GM23248 (cell line): ENCODE results near the gene ST8SIA1. TPM values are rescaled to one million over a fixed set of nuclear protein-coding genes. Genes with fewer than 3 reads are reported as not detected.

Experiments used
- DNase-seq: peaks from one replicate; pipeline ENCODE4 v3.0.0-alpha.2; 2015
- H2AFZ ChIP-seq: fragments of 200-600 bp; sonication (generic); 2 replicates; pipeline ENCODE4 v1.6.1; 2016; ENCODE audit warnings: antibody characterized with exemption
- H3F3A ChIP-seq: fragments of 200-600 bp; sonication (generic); 2 replicates; pipeline ENCODE4 v1.6.1; 2016; ENCODE audit warnings: mild to moderate bottlenecking, antibody characterized with exemption, mixed run types; ENCODE audit not compliant: insufficient read depth
- H3K27ac ChIP-seq: fragments of 200-600 bp; sonication (generic); 2 replicates; pipeline ENCODE4 v1.5.1; 2016; ENCODE audit warnings: mild to moderate bottlenecking
- H3K27me3 ChIP-seq: fragments of 200-600 bp; sonication (generic); replicated peaks from 2 replicates; pipeline ENCODE4 v1.6.1; 2016; ENCODE audit warnings: mild to moderate bottlenecking; ENCODE audit not compliant: insufficient read depth
- H3K36me3 ChIP-seq: fragments of 200-600 bp; sonication (generic); 2 replicates; pipeline ENCODE4 v1.6.1; 2016; ENCODE audit warnings: low read depth, mild to moderate bottlenecking
- H3K4me1 ChIP-seq: fragments of 200-600 bp; sonication (generic); 2 replicates; pipeline ENCODE4 v1.6.1; 2016; ENCODE audit warnings: mild to moderate bottlenecking; ENCODE audit not compliant: insufficient read depth
- H3K4me2 ChIP-seq: fragments of 200-600 bp; sonication (generic); one replicate; pipeline ENCODE4 v1.6.1; 2016; ENCODE audit warnings: mild to moderate bottlenecking; ENCODE audit not compliant: unreplicated experiment
- H3K4me3 ChIP-seq: fragments of 200-600 bp; sonication (generic); 2 replicates; pipeline ENCODE4 v1.5.1; 2016; ENCODE audit warnings: mild to moderate bottlenecking
- H3K79me2 ChIP-seq: fragments of 200-600 bp; sonication (generic); 2 replicates; pipeline ENCODE4 v1.6.1; 2016; ENCODE audit warnings: mild to moderate bottlenecking; ENCODE audit not compliant: insufficient read depth
- H3K9ac ChIP-seq: fragments of 200-600 bp; sonication (generic); 2 replicates; pipeline ENCODE4 v1.6.1; 2016; ENCODE audit warnings: mild to moderate bottlenecking
- H3K9me2 ChIP-seq: fragments of 200-600 bp; sonication (generic); 2 replicates; pipeline ENCODE4 v1.6.1; 2016; ENCODE audit warnings: mixed run types, mild to moderate bottlenecking, moderate library complexity; ENCODE audit not compliant: insufficient read depth
- H3K9me3 ChIP-seq: fragments of 200-600 bp; sonication (generic); one replicate; pipeline ENCODE4 v1.6.1; 2017; ENCODE audit warnings: low read depth
- H4K20me1 ChIP-seq: fragments of 200-600 bp; sonication (generic); 2 replicates; pipeline ENCODE4 v1.6.0; 2016; ENCODE audit not compliant: insufficient read depth
- EZH2 ChIP-seq: fragments of 200-600 bp; sonication (generic); IDR thresholded peaks from 2 replicates; pipeline ENCODE4 v1.6.1; 2018; ENCODE audit warnings: antibody characterized with exemption, mild to moderate bottlenecking; ENCODE audit not compliant: insufficient read depth, poor library complexity, severe bottlenecking
- EZH2phosphoT487 ChIP-seq: fragments of 200-600 bp; sonication (generic); IDR thresholded peaks from 2 replicates; pipeline ENCODE4 v1.6.1; 2018; ENCODE audit warnings: antibody characterized with exemption, moderate library complexity, mild to moderate bottlenecking, low read depth; ENCODE audit not compliant: insufficient read depth
- WGBS, 2 experiments: methylation state at CpG; one replicate each; pipeline ENCODE4 v1.1.6; 2015 to 2017; ENCODE audit warnings: low lambda C conversion rate in 2 of 2, low coverage in 1 of 2; ENCODE audit errors: missing lambda C conversion rate in 2 of 2; 5-methylcytosine and 5-hydroxymethylcytosine counted together
- in situ Hi-C: fragments of 300-500 bp; cut with MboI; formaldehyde crosslinking; loops from 2 replicates; pipeline ENCODE4 v1.15.0; 2020
- polyA plus RNA-seq: library from polyadenylated mRNA; unstranded; fragments of >200 nt; fragmentation: Nextera tagmentation; extraction: Ambion mirVana; gene quantifications from 2 replicates; pipeline ENCODE4 v1.2.1, GENCODE V29; 2016
- total RNA-seq: library from RNA; depleted of rRNA; stranded (reverse); fragments of >200 nt; shearing (Covaris generic); gene quantifications from 2 replicates; pipeline ENCODE4 v1.2.3, GENCODE V29; 2014

ST8SIA1 gene
- total and polyA plus RNA-seq, 2 experiments from 2014 or later: 0.15 TPM; not detected in 1

DNA sequence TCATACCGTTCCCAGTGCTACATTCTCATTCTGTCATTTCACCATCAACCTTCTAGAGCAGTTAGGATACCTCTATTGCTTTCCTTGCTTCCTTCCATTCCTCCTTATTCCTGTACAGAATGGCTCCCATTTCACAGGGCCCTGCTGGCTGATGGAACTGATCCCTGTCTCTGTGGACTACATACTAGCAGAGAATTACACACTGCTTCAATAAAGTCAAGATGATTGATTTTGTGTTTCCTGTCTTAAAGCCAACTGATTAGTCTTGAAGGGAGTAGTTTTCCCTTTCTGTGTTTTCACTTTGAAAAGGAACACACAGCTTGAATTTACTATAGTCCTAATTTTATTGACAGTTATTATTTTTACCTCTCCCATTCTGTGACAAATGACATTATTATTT is 130.1 kb downstream of the ST8SIA1 start:
- no peaks in the 10 kb centered on the region for H3F3A ChIP-seq
- peaks cover 22% of the 10 kb centered on the region for H3K27me3 ChIP-seq
- H3K9ac ChIP-seq: no peak overlapping the region
- no peaks in the 10 kb centered on the region for H3K4me1 ChIP-seq
- no peaks in the 10 kb centered on the region for H3K9me3 ChIP-seq
- H4K20me1 ChIP-seq: no peaks in the 10 kb centered on the region
- H3K36me3 ChIP-seq: no peaks in the 10 kb centered on the region
- no peaks in the 10 kb centered on the region for H3K79me2 ChIP-seq
- in situ Hi-C loops: no loop called here
- no peak overlapping the region for H3K27ac ChIP-seq
- H2AFZ ChIP-seq: no peak overlapping the region
- no peak for DNase-seq
- TF ChIP-seq EZH2: no peak
- TF ChIP-seq EZH2phosphoT487: no peak
- no peak overlapping the region for H3K4me3 ChIP-seq
- no peaks in the 10 kb centered on the region for H3K9me2 ChIP-seq
- H3K4me2 ChIP-seq: no peak overlapping the region
- 30 to 55% methylated on average over 1 of the region's 1 CpG for WGBS, 2 experiments

DNA sequence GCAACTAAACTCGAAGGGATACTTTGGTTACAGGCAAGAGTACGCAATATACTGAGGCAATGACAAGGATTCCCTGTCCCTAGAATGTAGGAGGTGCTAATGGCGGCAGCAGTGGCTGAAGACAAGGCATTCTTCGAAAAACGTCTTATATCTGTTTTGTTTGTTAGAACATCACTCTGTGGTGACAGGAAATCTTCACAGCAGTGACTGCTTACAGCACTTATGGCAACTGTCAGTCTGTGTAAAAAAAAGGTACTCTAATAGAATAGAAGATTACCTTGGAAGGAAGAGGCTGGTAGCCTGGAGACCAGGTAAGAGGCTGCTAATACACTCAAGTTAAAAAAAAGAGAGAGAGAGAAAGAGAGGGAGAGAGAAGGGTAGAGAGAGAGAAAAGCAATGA is 131.7 kb downstream of the ST8SIA1 start:
- TF ChIP-seq EZH2phosphoT487 (no peak), EZH2 (no peak)
- Histone ChIP-seq H3K4me1 (no peaks in the 10 kb centered on the region), H3K9me3 (no peaks in the 10 kb centered on the region), H3K9me2 (no peaks in the 10 kb centered on the region), H3K4me2 (no peak overlapping the region), H3K9ac (no peak overlapping the region), H3K27me3 (peaks cover 23% of the 10 kb centered on the region), H3K79me2 (no peaks in the 10 kb centered on the region), H4K20me1 (no peaks in the 10 kb centered on the region), H3K36me3 (no peaks in the 10 kb centered on the region), H3K4me3 (no peak overlapping the region), H3F3A (no peaks in the 10 kb centered on the region), H3K27ac (no peak overlapping the region), H2AFZ (no peak overlapping the region)
- in situ Hi-C loops: no loop called here
- no peak for DNase-seq
- 45 to 54% methylated on average over 5 of the region's 5 CpGs for WGBS, 2 experiments

DNA sequence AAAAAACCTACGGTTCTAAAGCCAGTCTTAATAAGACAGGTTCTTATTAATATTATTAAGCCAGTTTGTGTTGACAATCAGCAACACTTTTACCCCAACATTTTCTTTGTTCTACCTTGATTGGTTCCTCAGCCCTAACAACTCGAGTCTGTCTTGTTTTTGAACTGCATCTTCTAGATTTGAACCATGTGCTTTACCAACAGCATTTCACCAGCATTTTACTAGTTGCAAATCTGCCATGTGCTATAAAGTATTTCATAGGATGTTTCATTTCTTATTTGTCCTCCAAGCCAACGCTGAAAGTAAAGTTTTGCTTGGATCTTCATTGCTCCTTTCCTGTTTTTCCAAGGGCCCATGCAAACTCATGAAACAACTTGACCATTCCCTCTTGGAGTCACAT is 133.4 kb downstream of the ST8SIA1 start:
- no peaks in the 10 kb centered on the region for H3K36me3 ChIP-seq
- H3K9me2 ChIP-seq: no peaks in the 10 kb centered on the region
- no peak for DNase-seq
- H3K79me2 ChIP-seq: no peaks in the 10 kb centered on the region
- TF ChIP-seq EZH2 (no peak), EZH2phosphoT487 (no peak)
- in situ Hi-C loops: no loop called here
- H3K27me3 ChIP-seq: peaks cover 32% of the 10 kb centered on the region
- H3K9ac ChIP-seq: no peak overlapping the region
- no peak overlapping the region for H3K4me2 ChIP-seq
- H4K20me1 ChIP-seq: no peaks in the 10 kb centered on the region
- H3K9me3 ChIP-seq: no peaks in the 10 kb centered on the region
- H3K27ac ChIP-seq: no peak overlapping the region
- 19 to 25% methylated on average over 3 of the region's 3 CpGs for WGBS, 2 experiments
- no peak overlapping the region for H2AFZ ChIP-seq
- H3F3A ChIP-seq: no peaks in the 10 kb centered on the region
- no peaks in the 10 kb centered on the region for H3K4me1 ChIP-seq
- no peak overlapping the region for H3K4me3 ChIP-seq

DNA sequence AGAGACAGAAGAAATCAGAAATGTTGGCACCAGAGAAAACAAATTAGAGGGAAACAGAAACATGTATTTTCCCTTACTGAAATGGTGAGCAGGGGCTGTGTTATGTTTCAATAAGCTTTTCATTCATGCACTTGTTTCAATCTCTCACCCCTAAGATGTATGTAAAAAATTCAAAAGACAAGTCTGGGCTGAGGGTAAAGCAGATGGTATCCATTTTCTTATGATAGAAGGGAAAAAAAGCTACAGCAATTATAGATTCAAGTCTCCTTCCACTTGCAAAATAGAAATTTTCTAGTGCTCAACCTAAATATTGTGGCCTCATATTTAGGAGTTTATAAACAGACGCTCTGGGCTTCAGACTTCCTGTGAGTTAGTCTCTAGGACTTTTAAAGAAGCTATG is 138.3 kb downstream of the ST8SIA1 start:
- in situ Hi-C loops: no loop called here
- WGBS, 2 experiments: 76 to 79% methylated on average over 1 of the region's 1 CpG

DNA sequence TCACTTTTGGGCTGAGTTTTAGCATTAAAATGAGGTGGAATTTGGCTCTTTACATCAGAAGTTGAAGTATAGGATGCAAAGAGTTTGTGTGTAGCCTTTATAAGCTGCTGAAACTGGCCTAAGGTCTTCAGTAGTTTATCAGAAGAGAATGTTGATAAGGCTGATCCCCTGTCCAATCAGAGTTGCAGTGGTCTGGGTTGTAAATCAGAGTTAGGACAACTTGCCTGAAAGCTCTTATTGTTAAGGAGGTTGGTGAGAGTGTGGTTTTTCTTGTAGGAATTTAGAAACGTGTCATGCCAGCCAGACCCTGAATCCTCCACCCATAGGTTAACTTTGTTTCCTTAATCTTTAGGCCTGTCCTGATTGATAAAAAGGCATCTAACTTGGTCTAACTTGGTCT is 143.5 kb downstream of the ST8SIA1 start:
- H3K9me2 ChIP-seq: no peaks in the 10 kb centered on the region
- no peak overlapping the region for H3K4me2 ChIP-seq
- no peak overlapping the region for H3K4me3 ChIP-seq
- H3F3A ChIP-seq: no peaks in the 10 kb centered on the region
- H3K79me2 ChIP-seq: no peaks in the 10 kb centered on the region
- no peak overlapping the region for H3K27ac ChIP-seq
- no peak overlapping the region for H3K9ac ChIP-seq
- no peak overlapping the region for H2AFZ ChIP-seq
- DNase-seq: no peak
- H3K36me3 ChIP-seq: no peaks in the 10 kb centered on the region
- no peaks in the 10 kb centered on the region for H3K4me1 ChIP-seq
- H4K20me1 ChIP-seq: no peaks in the 10 kb centered on the region
- TF ChIP-seq EZH2 (no peak), EZH2phosphoT487 (no peak)
- in situ Hi-C loops: no loop called here
- H3K27me3 ChIP-seq: peaks cover 14% of the 10 kb centered on the region
- H3K9me3 ChIP-seq: no peaks in the 10 kb centered on the region
- WGBS, 2 experiments: 0% methylated on average over 1 of the region's 1 CpG

More for the DNA sequence above, 138.3 kb downstream of the ST8SIA1 start:
- H3K27ac ChIP-seq: no peak overlapping the region
- H3K9ac ChIP-seq: no peak overlapping the region
- H3K4me3 ChIP-seq: no peak overlapping the region
- H4K20me1 ChIP-seq: no peaks in the 10 kb centered on the region
- H3K4me2 ChIP-seq: no peak overlapping the region
- H3F3A ChIP-seq: no peaks in the 10 kb centered on the region
- no peaks in the 10 kb centered on the region for H3K4me1 ChIP-seq
- no peaks in the 10 kb centered on the region for H3K9me3 ChIP-seq
- no peaks in the 10 kb centered on the region for H3K36me3 ChIP-seq
- no peaks in the 10 kb centered on the region for H3K79me2 ChIP-seq
- TF ChIP-seq EZH2 (no peak), EZH2phosphoT487 (no peak)
- DNase-seq: no peak
- peaks cover 32% of the 10 kb centered on the region for H3K27me3 ChIP-seq
- H3K9me2 ChIP-seq: no peaks in the 10 kb centered on the region
- H2AFZ ChIP-seq: no peak overlapping the region
